Liver (tissue), 9 donors: ENCODE results near the gene SLC36A4. TPM values are rescaled to one million over a fixed set of nuclear protein-coding genes. Genes with fewer than 3 reads are reported as not detected.
A peak's percentile ranks its signal among the peaks of the same experiment; 100 is the strongest.
"Not testable (repeated sequence)": the region's sequence is repeated elsewhere in the genome, so short reads cannot be mapped to it uniquely, and the experiment has no call there.

ENCODE experiments used
- DNase-seq: peaks from one replicate; pipeline ENCODE4 v3.0.0-alpha.2; 2017; ENCODE audit warnings: low spot score
- H3K27ac ChIP-seq, 2 donors: one replicate each; pipeline ENCODE4 v1.7.0; 2013; ENCODE audit warnings: inconsistent platforms in 2 of 2, low read length in 2 of 2, control low read depth in 1 of 2, low read depth in 1 of 2, mild to moderate bottlenecking in 1 of 2
- H3K27me3 ChIP-seq, 4 donors: one replicate each; pipeline versions ENCODE4 v1.6.1 to v1.7.0; 2013; ENCODE audit warnings: low read length in 3 of 4, inconsistent platforms in 1 of 4, mild to moderate bottlenecking in 1 of 4, moderate library complexity in 1 of 4; ENCODE audit not compliant: control insufficient read depth in 4 of 4, insufficient read depth in 4 of 4
- H3K36me3 ChIP-seq, 4 donors: one replicate each; pipeline versions ENCODE4 v1.6.1 to v1.7.0; 2013; ENCODE audit warnings: low read length in 3 of 4, mild to moderate bottlenecking in 3 of 4, low read depth in 1 of 4, moderate library complexity in 1 of 4; ENCODE audit not compliant: control insufficient read depth in 4 of 4, insufficient read depth in 3 of 4
- H3K4me1 ChIP-seq, 4 donors: one replicate each; pipeline versions ENCODE4 v1.6.1 to v1.7.0; 2013; ENCODE audit warnings: low read length in 3 of 4, mild to moderate bottlenecking in 3 of 4, moderate library complexity in 1 of 4; ENCODE audit not compliant: control insufficient read depth in 4 of 4, insufficient read depth in 4 of 4
- H3K4me3 ChIP-seq, 3 donors: one replicate each; pipeline versions ENCODE4 v1.6.1 to v1.7.0; 2013; ENCODE audit warnings: low read length in 3 of 3, control low read depth in 1 of 3, low read depth in 1 of 3, mild to moderate bottlenecking in 1 of 3
- H3K9ac ChIP-seq, 2 donors: one replicate each; pipeline ENCODE4 v1.7.0; 2013; ENCODE audit warnings: low read length in 2 of 2, mild to moderate bottlenecking in 2 of 2, moderate library complexity in 2 of 2, control low read depth in 1 of 2, low read depth in 1 of 2
- H3K9me3 ChIP-seq, 4 donors: one replicate each; pipeline versions ENCODE4 v1.6.1 to v1.7.0; 2013; ENCODE audit warnings: low read length in 3 of 4; ENCODE audit not compliant: control insufficient read depth in 4 of 4
- ATF3 ChIP-seq: IDR thresholded peaks from 2 replicates; pipeline ENCODE4 v1.6.1; 2016; ENCODE audit warnings: antibody characterized with exemption
- CTCF ChIP-seq: fragments of 150-350 bp; IDR thresholded peaks from 2 replicates; pipeline ENCODE4 v1.5.1; 2017; ENCODE audit warnings: improper control_type of control experiment, low read depth, low read length; ENCODE audit not compliant: missing input control
- EGR1 ChIP-seq, 2 donors: IDR thresholded peaks; 2 replicates each; pipeline ENCODE4 v1.6.1; 2016 to 2018; ENCODE audit warnings: antibody characterized with exemption in 2 of 2, low read depth in 2 of 2
- FOXA1 ChIP-seq: IDR thresholded peaks from 2 replicates; pipeline ENCODE4 v1.6.1; 2016; ENCODE audit warnings: antibody characterized with exemption
- GABPA ChIP-seq, 2 donors: IDR thresholded peaks in 1 of 2; conservative IDR thresholded peaks in 1 of 2; 2 replicates each; pipeline ENCODE4 v1.6.1; 2016; ENCODE audit warnings: antibody characterized with exemption in 2 of 2, mild to moderate bottlenecking in 1 of 2, moderate library complexity in 1 of 2
- JUND ChIP-seq, 2 donors: IDR thresholded peaks; 2 replicates each; pipeline ENCODE4 v1.6.1; 2016; ENCODE audit warnings: antibody characterized with exemption in 2 of 2
- MAX ChIP-seq: IDR thresholded peaks from 2 replicates; pipeline ENCODE4 v1.6.1; 2016; ENCODE audit warnings: antibody characterized with exemption
- NR2F2 ChIP-seq: IDR thresholded peaks from 2 replicates; pipeline ENCODE4 v1.6.1; 2016; ENCODE audit warnings: antibody characterized with exemption
- REST ChIP-seq: IDR thresholded peaks from 2 replicates; pipeline ENCODE4 v1.6.1; 2016; ENCODE audit warnings: antibody characterized with exemption, mild to moderate bottlenecking
- RXRA ChIP-seq, 2 donors: IDR thresholded peaks; 2 replicates each; pipeline ENCODE4 v1.6.1; 2017 to 2018; ENCODE audit warnings: antibody characterized with exemption in 2 of 2, mild to moderate bottlenecking in 1 of 2
- SP1 ChIP-seq: IDR thresholded peaks from 2 replicates; pipeline ENCODE4 v1.6.1; 2018; ENCODE audit warnings: antibody characterized with exemption, mild to moderate bottlenecking
- TAF1 ChIP-seq: conservative IDR thresholded peaks from 2 replicates; pipeline ENCODE4 v1.6.1; 2016; ENCODE audit warnings: antibody characterized with exemption, mild to moderate bottlenecking
- YY1 ChIP-seq: IDR thresholded peaks from 2 replicates; pipeline ENCODE4 v1.6.1; 2016; ENCODE audit warnings: antibody characterized with exemption, mild to moderate bottlenecking
- ZBTB33 ChIP-seq: IDR thresholded peaks from 2 replicates; pipeline ENCODE4 v1.6.1; 2016; ENCODE audit warnings: antibody characterized with exemption
- WGBS: extraction: QIAGEN DNeasy Blood & Tissue Kit; methylation state at CpG from one replicate; pipeline ENCODE4 v1.1.7; 2013; 5-methylcytosine and 5-hydroxymethylcytosine counted together
- polyA plus RNA-seq, 2 donors: library from polyadenylated mRNA; stranded (reverse) in 1 of 2; unstranded in 1 of 2; fragments of 200-250 nt in 1 of 2; fragments of >200 nt in 1 of 2; fragmentation: Nextera tagmentation in 1 of 2; extraction: Ambion mirVana in 1 of 2; gene quantifications; one replicate each; pipeline versions ENCODE4 v1.2.1 to v1.2.3, GENCODE V29; 2013 to 2015
- total RNA-seq, 2 donors: library from RNA; depleted of rRNA; stranded (reverse); fragments of >200 nt; gene quantifications; one replicate each; pipeline ENCODE4 v1.2.3, GENCODE V29; 2014
- donor health status: healthy.
- donor health status: healthy.
- donor health status: healthy.
- donor health status: healthy.
- donor health status: healthy.

The SLC36A4 gene
- total RNA-seq (10 to 100 TPM in 1 of 2 donors, 1 to 10 TPM in 1; 8.3 to 11.7 TPM), polyA plus RNA-seq (1 to 10 TPM; 6.4 to 6.5 TPM)

- under 1% methylated on average over 81 of the region's 81 CpGs for WGBS
Observed at GRCh38 chr11:93197380-93198214, at the start of gene SLC36A4. SLC36A4 (minus strand) TSS chr11:93197991; CDS start chr11:93197832, 159 bp downstream.

GRCh38 chr11:93246790-93247189 lies 49.0 kb upstream of the SLC36A4 start:
- H3K9ac ChIP-seq, DNase-seq, H3K4me3 ChIP-seq, H3K27ac ChIP-seq, H3K9me3 ChIP-seq, H3K4me1 ChIP-seq, H3K36me3 ChIP-seq, H3K27me3 ChIP-seq: not testable (repeated sequence)
- 92% methylated on average over 3 of the region's 3 CpGs for WGBS

More at GRCh38 chr11:93197380-93198214, at the start of gene SLC36A4:
- Histone ChIP-seq H3K27ac (peak within 1 kb of the TSS; percentile 80 to 88), H3K4me3 (peak within 1 kb of the TSS; percentile 73 to 89 (median 89)), H3K27me3 (no peaks in the 10 kb centered on the region), H3K4me1 (peaks cover 0 to 10% (median 6%) of the 10 kb centered on the region in 4 donors), H3K36me3 (no peaks in the 10 kb centered on the region), H3K9me3 (no peaks in the 10 kb centered on the region), H3K9ac (peak within 1 kb of the TSS; percentile 31 to 85)
- peak; percentile 78 for DNase-seq
- TF ChIP-seq YY1 = peak; percentile 58
- TF ChIP-seq GABPA (IDR thresholded peaks at IDR 0.05 in 1 of 2, conservative IDR thresholded peaks at IDR 0.05 in 1 of 2) = peak in 1 of 2 donors; percentile 10
- peak in 1 of 2 donors; percentile 16 for TF ChIP-seq EGR1 (IDR thresholded peaks at IDR 0.05; ENCODE audit: low read depth in 2 of 2)
- peak; percentile 63 to 75 for TF ChIP-seq JUND (IDR thresholded peaks at IDR 0.05)
- TF ChIP-seq MAX = no peak
- TF ChIP-seq CTCF = no peak
- TF ChIP-seq REST = peak; percentile 33
- TF ChIP-seq NR2F2 = peak; percentile 54
- TF ChIP-seq ZBTB33 = no peak
- no peak for TF ChIP-seq FOXA1
- TF ChIP-seq ATF3 = no peak
- no peak for TF ChIP-seq TAF1
- peak; percentile 21 to 25 for TF ChIP-seq RXRA (IDR thresholded peaks at IDR 0.05)
- TF ChIP-seq SP1 = peak; percentile 49
